A549 treated with GW870086 at 1 μM for 4 hours (cell line): ENCODE data around the gene MT3. TPM values are rescaled to one million over a fixed set of nuclear protein-coding genes. Genes with fewer than 3 reads are reported as not detected.

Source experiments
- total RNA-seq: library from RNA; stranded (reverse); fragments of 200-300 nt; extraction: Qiagen RNA extraction; gene quantifications from 5 replicates; pipeline ENCODE4 v1.2.3, GENCODE V29; 2022; ENCODE audit warnings: low read depth

The MT3 gene
- 0.31 TPM in 1 of 5 replicates, not detected in the others for total RNA-seq

GRCh38 chr16:56589141-56590039 is at the start of gene MT3:
TSS of gene MT3 (plus strand) at chr16:56589528. CDS start at chr16:56589591, 63 bp downstream.

GRCh38 chr16:56564793-56565477 is 24.4 kb upstream of the MT3 start, which contains the start of gene MT4:
TSS of gene MT4 (plus strand) at chr16:56565073. CDS start at chr16:56565129, 56 bp downstream.

GRCh38 chr16:56608043-56608875 is 18.9 kb downstream of the MT3 start, which contains the start of gene MT2A:
TSS of gene MT2A (plus strand) at chr16:56608584. CDS start at chr16:56608656, 72 bp downstream.

GRCh38 chr16:56625140-56625942 is 36.0 kb downstream of the MT3 start, which contains the start of gene MT1E:
TSS of gene MT1E (plus strand) at chr16:56625781. CDS start at chr16:56625852, 71 bp downstream.

GRCh38 chr16:56632156-56632847 is 43.0 kb downstream of the MT3 start, which contains the start of gene MT1M:
TSS of gene MT1M (plus strand) at chr16:56632659. CDS start at chr16:56632732, 73 bp downstream.

GRCh38 chr16:56637814-56638750 is 48.8 kb downstream of the MT3 start, which contains the start of gene MT1A:
TSS of gene MT1A (plus strand) at chr16:56638666. CDS start at chr16:56638739, 73 bp downstream.

Other genes starting within 250 kb of the MT3 start
- gene AMFR, start 164.0 kb upstream of the MT3 start, total RNA-seq = 58.6 to 71.7 TPM (median 66.7 TPM) in 5 replicates
- 105 to 126 TPM (median 122 TPM) in 5 replicates for gene NUDT21, start 138.2 kb upstream of the MT3 start, total RNA-seq
- gene OGFOD1, start 138.0 kb upstream of the MT3 start, total RNA-seq = 65.9 to 95.4 TPM (median 79.4 TPM) in 5 replicates
- gene BBS2, start 69.5 kb upstream of the MT3 start, total RNA-seq = 16.7 to 22.5 TPM (median 18.9 TPM) in 5 replicates
- gene MT4, start 24.5 kb upstream of the MT3 start, total RNA-seq = not detected in 5 replicates
- 1,633 to 2,275 TPM (median 1,837 TPM) in 5 replicates for gene MT2A, start 19.1 kb downstream of the MT3 start, total RNA-seq
- 0.69 TPM in 1 of 5 replicates, not detected in the others for gene MT1E, start 36.3 kb downstream of the MT3 start, total RNA-seq
- gene MT1M, start 43.1 kb downstream of the MT3 start, total RNA-seq = not detected in 5 replicates
- gene MT1A, start 49.1 kb downstream of the MT3 start, total RNA-seq = 18.1 to 25.3 TPM (median 21.5 TPM) in 5 replicates
- gene MT1B, start 62.4 kb downstream of the MT3 start, total RNA-seq = 0.52 TPM in 2 of 5 replicates, not detected in the others
- gene MT1F, start 68.4 kb downstream of the MT3 start, total RNA-seq = 15.9 to 26.2 TPM (median 18.6 TPM) in 5 replicates
- gene MT1G, start 78.5 kb downstream of the MT3 start, total RNA-seq = not detected in 5 replicates
- gene MT1H, start 80.3 kb downstream of the MT3 start, total RNA-seq = not detected in 5 replicates
- gene MT1X, start 92.9 kb downstream of the MT3 start, total RNA-seq = 449 to 807 TPM (median 553 TPM) in 5 replicates
- gene NUP93, start 140.6 kb downstream of the MT3 start, total RNA-seq = 89.1 to 104 TPM (median 98.0 TPM) in 5 replicates